Keratinocyte (primary cell): ENCODE results near the gene BMPER. TPM values are rescaled to one million over a fixed set of nuclear protein-coding genes. Genes with fewer than 3 reads are reported as not detected.

ENCODE experiments used
- DNase-seq: peaks from one replicate; pipeline ENCODE4 v3.0.0-alpha.2; 2011; ENCODE audit warnings: low read depth, missing footprints, low spot score
- FAIRE-seq: peaks from 2 replicates; lab custom pipeline; 2011; peaks lifted over from hg19 to GRCh38; lab: Jason Lieb, UNC
- H2AFZ ChIP-seq: 2 replicates; pipeline ENCODE4 v1.6.0; 2012; ENCODE audit warnings: low read length, control low read depth, inconsistent platforms; ENCODE audit not compliant: control insufficient read depth
- H3K27ac ChIP-seq: 2 replicates; pipeline ENCODE4 v1.5.1; 2011; ENCODE audit warnings: low read length; ENCODE audit not compliant: control insufficient read depth, insufficient read depth
- H3K27me3 ChIP-seq: 3 replicates; pipeline ENCODE4 v1.6.0; 2011; ENCODE audit warnings: low read length; ENCODE audit not compliant: control insufficient read depth, insufficient read depth; ENCODE audit errors: extremely low read depth
- H3K36me3 ChIP-seq, 2 experiments: 2 replicates in 1 of 2; 3 replicates in 1 of 2; pipeline ENCODE4 v1.5.1; 2011; ENCODE audit warnings: low read length in 2 of 2, mild to moderate bottlenecking in 1 of 2; ENCODE audit not compliant: control insufficient read depth in 2 of 2, insufficient read depth in 2 of 2; ENCODE audit errors: extremely low read depth in 1 of 2
- H3K4me1 ChIP-seq: 3 replicates; pipeline ENCODE4 v1.5.1; 2011; ENCODE audit warnings: low read length; ENCODE audit not compliant: control insufficient read depth, insufficient read depth; ENCODE audit errors: extremely low read depth
- H3K4me2 ChIP-seq: 3 replicates; pipeline ENCODE4 v1.6.0; 2011; ENCODE audit warnings: low read depth, low read length; ENCODE audit not compliant: control insufficient read depth, insufficient read depth; ENCODE audit errors: extremely low read depth
- H3K4me3 ChIP-seq, 3 experiments: fragments of 200-600 bp in 1 of 3; sonication (generic) in 1 of 3; 2 replicates in 2 of 3; 3 replicates in 1 of 3; pipeline ENCODE4 v1.5.1; 2011 to 2016; ENCODE audit warnings: low read length in 3 of 3, mild to moderate bottlenecking in 3 of 3, control low read depth in 2 of 3, inconsistent platforms in 1 of 3, low read depth in 1 of 3, mixed read lengths in 1 of 3, mixed run types in 1 of 3, moderate library complexity in 1 of 3; ENCODE audit not compliant: control insufficient read depth in 2 of 3, insufficient read depth in 2 of 3; ENCODE audit errors: extremely low read depth in 1 of 3
- H3K79me2 ChIP-seq: 2 replicates; pipeline ENCODE4 v1.6.0; 2012; ENCODE audit warnings: low read length; ENCODE audit not compliant: control insufficient read depth, insufficient read depth
- H3K9ac ChIP-seq: 3 replicates; pipeline ENCODE4 v1.6.0; 2011; ENCODE audit warnings: low read length; ENCODE audit not compliant: control insufficient read depth, insufficient read depth; ENCODE audit errors: extremely low read depth
- H3K9me1 ChIP-seq: 3 replicates; pipeline ENCODE4 v1.6.0; 2011; ENCODE audit warnings: low read length; ENCODE audit not compliant: control insufficient read depth, insufficient read depth; ENCODE audit errors: extremely low read depth
- H3K9me3 ChIP-seq: 2 replicates; pipeline ENCODE4 v1.5.1; 2012; ENCODE audit warnings: low read depth, low read length; ENCODE audit not compliant: control insufficient read depth
- H4K20me1 ChIP-seq: 3 replicates; pipeline ENCODE4 v1.6.0; 2011; ENCODE audit warnings: low read length; ENCODE audit not compliant: control insufficient read depth, insufficient read depth; ENCODE audit errors: extremely low read depth
- CTCF ChIP-seq, 3 experiments: IDR thresholded peaks in 1 of 3; conservative IDR thresholded peaks in 1 of 3; optimal IDR thresholded peaks in 1 of 3; 2 replicates in 2 of 3; 3 replicates in 1 of 3; pipeline versions ENCODE3 to v1.5.1; 2011; ENCODE audit warnings: low read length in 3 of 3, mild to moderate bottlenecking in 3 of 3, moderate library complexity in 2 of 3, control low read depth in 1 of 3, inconsistent platforms in 1 of 3; ENCODE audit not compliant: insufficient read depth in 2 of 3; ENCODE audit errors: extremely low read depth in 1 of 3
- EZH2 ChIP-seq: IDR thresholded peaks from one replicate; pipeline ENCODE4 v1.6.1; 2012; ENCODE audit warnings: inconsistent platforms, mild to moderate bottlenecking, low read length, moderate library complexity
- dilution Hi-C: fragments of 300-500 bp; cut with MboI; formaldehyde crosslinking; loops from one replicate; pipeline ENCODE4 v1.7.0; 2020; ENCODE audit warnings: low sequenced_read_pairs; ENCODE audit not compliant: extremely low pct_ligation_motif_present
- polyA plus RNA-seq, 5 experiments: library from polyadenylated mRNA; depleted of rRNA in 3 of 5; stranded (reverse) in 3 of 5; stranded (forward) in 1 of 5; unstranded in 1 of 5; fragments of >200 nt; gene quantifications; 1 replicate in 1 of 5; 2 replicates in 3 of 5; 3 replicates in 1 of 5; pipeline versions ENCODE4 v1.2.1 to v1.2.3, GENCODE V29; 2011 to 2012; ENCODE audit warnings: missing spikeins in 2 of 5, low read depth in 1 of 5, low replicate concordance in 1 of 5

Gene BMPER
- polyA plus RNA-seq, 1 donor (not counting 4 experiments of a cell fraction or from before 2014, with no cell fraction given): 0.67 TPM

- dilution Hi-C loops: no loop called here
- DNase-seq (no peak), FAIRE-seq (peak; percentile 52)
- H3K9me3 ChIP-seq: no peaks in the 10 kb centered on the region
- H3K9ac ChIP-seq: no peak overlapping the region
- no peak for TF ChIP-seq CTCF (optimal IDR thresholded peaks at IDR 0.05 in 1 of 3, IDR thresholded peaks at IDR 0.05 in 1 of 3, conservative IDR thresholded peaks at IDR 0.05 in 1 of 3; ENCODE audit: extremely low read depth in 1 of 3, insufficient read depth in 2 of 3, low read length in 3 of 3)
- no peak for TF ChIP-seq EZH2
- no peaks in the 10 kb centered on the region for H4K20me1 ChIP-seq
- H3K4me1 ChIP-seq: peaks cover 33% of the 10 kb centered on the region
- peak overlapping the region; percentile 50 for H3K27ac ChIP-seq
- no peaks in the 10 kb centered on the region for H3K9me1 ChIP-seq
- no peak overlapping the region for H3K4me3 ChIP-seq
- H3K79me2 ChIP-seq: no peaks in the 10 kb centered on the region
- H2AFZ ChIP-seq: no peak overlapping the region
- H3K27me3 ChIP-seq: no peaks in the 10 kb centered on the region
- peak overlapping the region; percentile 13 for H3K4me2 ChIP-seq
- H3K36me3 ChIP-seq: no peaks in the 10 kb centered on the region
These were observed 24.0 kb upstream of the BMPER start for GRCh38 chr7:33881316-33881715.

GRCh38 chr7:33882040-33882837 lies 23.1 kb upstream of the BMPER start:
- Histone ChIP-seq H2AFZ (no peak overlapping the region), H3K9ac (no peak overlapping the region), H3K4me3 (no peak overlapping the region), H3K4me1 (peaks cover 33% of the 10 kb centered on the region), H4K20me1 (no peaks in the 10 kb centered on the region), H3K27ac (peak overlapping the region; percentile 50), H3K36me3 (no peaks in the 10 kb centered on the region), H3K9me3 (no peaks in the 10 kb centered on the region), H3K27me3 (no peaks in the 10 kb centered on the region), H3K4me2 (no peak overlapping the region), H3K9me1 (no peaks in the 10 kb centered on the region), H3K79me2 (no peaks in the 10 kb centered on the region)
- no peak for DNase-seq
- TF ChIP-seq CTCF (optimal IDR thresholded peaks at IDR 0.05 in 1 of 3, IDR thresholded peaks at IDR 0.05 in 1 of 3, conservative IDR thresholded peaks at IDR 0.05 in 1 of 3; ENCODE audit: extremely low read depth in 1 of 3, insufficient read depth in 2 of 3, low read length in 3 of 3) (no peak), EZH2 (no peak)
- dilution Hi-C loops: no loop called here
- no peak for FAIRE-seq
